OCI-LY3 (cell line): Measurements from ENCODE around the gene CTSD.

Source experiments
- H2AFZ ChIP-seq: fragments of 200-600, 300-600 bp; shearing (Covaris generic); 2 replicates; pipeline ENCODE4 v1.6.0; 2014; ENCODE audit warnings: antibody characterized with exemption, low read depth, low read length
- H3K27ac ChIP-seq: fragments of 200-600, 300-600 bp; sonication (generic); 2 replicates; pipeline ENCODE4 v1.5.1; 2014; ENCODE audit warnings: mild to moderate bottlenecking, low read length, moderate library complexity, mixed read lengths
- H3K27me3 ChIP-seq: fragments of 200-600, 300-600 bp; sonication (generic); 2 replicates; pipeline ENCODE4 v1.6.1; 2014; ENCODE audit warnings: low read depth, low read length, mixed read lengths
- H3K36me3 ChIP-seq: fragments of 200-600, 300-600 bp; sonication (generic); replicated peaks from 2 replicates; pipeline ENCODE3; 2014; ENCODE audit warnings: low read depth, low read length, mixed read lengths
- H3K4me1 ChIP-seq: fragments of 300-600, 200-600 bp; sonication (generic); 2 replicates; pipeline ENCODE4 v1.6.1; 2014; ENCODE audit warnings: low read length, mixed read lengths
- H3K4me2 ChIP-seq: fragments of 200-600, 300-600 bp; sonication (generic); 2 replicates; pipeline ENCODE4 v1.6.1; 2014; ENCODE audit warnings: low read length, mixed read lengths
- H3K4me3 ChIP-seq: fragments of 300-600, 200-600 bp; sonication (generic); 2 replicates; pipeline ENCODE4 v1.5.1; 2014; ENCODE audit warnings: antibody characterized with exemption, mild to moderate bottlenecking, low read length, moderate library complexity
- H3K79me2 ChIP-seq: fragments of 300-600, 200-600 bp; shearing (Covaris generic); 2 replicates; pipeline ENCODE4 v1.6.1; 2014; ENCODE audit warnings: mild to moderate bottlenecking, low read length, mixed read lengths
- H3K9ac ChIP-seq: fragments of 300-600, 200-600 bp; shearing (Covaris generic); 2 replicates; pipeline ENCODE4 v1.6.0; 2014; ENCODE audit warnings: mild to moderate bottlenecking, low read length, moderate library complexity
- H3K9me3 ChIP-seq: fragments of 200-600, 300-600 bp; shearing (Covaris generic); 2 replicates; pipeline ENCODE4 v1.6.1; 2014; ENCODE audit warnings: low read length, mixed read lengths; ENCODE audit not compliant: insufficient read depth
- H4K20me1 ChIP-seq: fragments of 200-600, 300-600 bp; sonication (generic); 2 replicates; pipeline ENCODE4 v1.6.1; 2016; ENCODE audit warnings: low read length, mixed read lengths; ENCODE audit not compliant: insufficient read depth
- CTCF ChIP-seq: fragments of 200-600, 300-600 bp; sonication (generic); IDR thresholded peaks from 2 replicates; pipeline ENCODE4 v1.5.1; 2014; ENCODE audit warnings: antibody characterized with exemption, low read length, low read depth
- EZH2phosphoT487 ChIP-seq: fragments of 200-600 bp; shearing (Covaris generic); IDR thresholded peaks from 2 replicates; pipeline ENCODE4 v1.6.1; 2018; ENCODE audit warnings: antibody characterized with exemption, mixed run types, low read depth

CTSD gene

GRCh38 chr11:1719781-1720180 lies 43.9 kb downstream of the CTSD start:
- H3K4me1 ChIP-seq = no peaks in the 10 kb centered on the region
- no peaks in the 10 kb centered on the region for H3K79me2 ChIP-seq
- H3K27me3 ChIP-seq = peaks cover 7% of the 10 kb centered on the region; the same call in 1 of the 2 replicates
- H3K36me3 ChIP-seq = no peaks in the 10 kb centered on the region
- no peaks in the 10 kb centered on the region for H4K20me1 ChIP-seq
- no peak overlapping the region for H3K9ac ChIP-seq
- H2AFZ ChIP-seq = no peak overlapping the region
- H3K9me3 ChIP-seq = no peaks in the 10 kb centered on the region
- no peak for TF ChIP-seq CTCF
- TF ChIP-seq EZH2phosphoT487 = no peak
- no peak overlapping the region for H3K4me3 ChIP-seq
- no peak overlapping the region for H3K4me2 ChIP-seq
- H3K27ac ChIP-seq = no peak overlapping the region

- TF ChIP-seq EZH2phosphoT487 (no peak), CTCF (no peak)
- Histone ChIP-seq H3K27me3 (peaks cover 12% of the 10 kb centered on the region; the same call in 1 of the 2 replicates), H3K36me3 (no peaks in the 10 kb centered on the region), H3K27ac (no peak overlapping the region), H3K4me1 (no peaks in the 10 kb centered on the region), H3K9ac (no peak overlapping the region), H3K79me2 (no peaks in the 10 kb centered on the region), H3K4me3 (no peak overlapping the region), H2AFZ (no peak overlapping the region), H4K20me1 (no peaks in the 10 kb centered on the region), H3K4me2 (no peak overlapping the region), H3K9me3 (no peaks in the 10 kb centered on the region)
Observed at GRCh38 chr11:1718326-1718725, 45.4 kb downstream of the CTSD start.

- Histone ChIP-seq H3K9me3 (no peaks in the 10 kb centered on the region), H3K27me3 (peaks cover 13% of the 10 kb centered on the region; the same call in 1 of the 2 replicates), H3K4me3 (no peak overlapping the region), H3K79me2 (no peaks in the 10 kb centered on the region), H3K4me2 (no peak overlapping the region), H2AFZ (no peak overlapping the region), H3K4me1 (no peaks in the 10 kb centered on the region), H3K27ac (no peak overlapping the region), H3K9ac (no peak overlapping the region), H4K20me1 (no peaks in the 10 kb centered on the region), H3K36me3 (no peaks in the 10 kb centered on the region)
- no peak for TF ChIP-seq CTCF
- TF ChIP-seq EZH2phosphoT487 = no peak
Observed at GRCh38 chr11:1717745-1718144, 46.0 kb downstream of the CTSD start.

- no peak for TF ChIP-seq EZH2phosphoT487
- no peak for TF ChIP-seq CTCF
Observed at GRCh38 chr11:1714908-1715885, 48.5 kb downstream of the CTSD start.

More at GRCh38 chr11:1714908-1715885, 48.5 kb downstream of the CTSD start:
- Histone ChIP-seq H3K4me3 (no peak overlapping the region), H2AFZ (no peak overlapping the region), H3K27ac (no peak overlapping the region), H3K79me2 (no peaks in the 10 kb centered on the region), H3K9me3 (no peaks in the 10 kb centered on the region), H3K4me1 (no peaks in the 10 kb centered on the region), H3K36me3 (no peaks in the 10 kb centered on the region), H3K9ac (no peak overlapping the region), H3K4me2 (no peak overlapping the region), H3K27me3 (peaks cover 28% of the 10 kb centered on the region), H4K20me1 (no peaks in the 10 kb centered on the region)
